K562 (cell line): ENCODE results near the gene MAN2A1. TPM values are rescaled to one million over a fixed set of nuclear protein-coding genes. Genes with fewer than 3 reads are reported as not detected.

Source experiments
- ATAC-seq: fragments of 200-7000 bp; cut with Tn5 transposase; 3 replicates; pipeline ENCODE4 v1.9.1; 2020; ENCODE audit warnings: moderate library complexity
- BruUV-seq: library from RNA; stranded (reverse); fragments of 400-500 nt; replicated peaks from 2 replicates; lab custom pipeline; 2021; lab: Mats Ljungman, UMichigan
- CTCF ChIA-PET: fragments of 300-600 bp; formaldehyde crosslinking; extraction: SDS; loops from one replicate; lab custom pipeline; 2021; ENCODE audit warnings: low intra/inter-chr PET ratio; lab: Yijun Ruan, JAX
- POLR2A ChIA-PET: fragments of 300-600, 350-650 bp; sonication (Branson Sonifier 250); formaldehyde crosslinking; extraction: SDS; loops from one replicate; lab custom pipeline; 2021; ENCODE audit warnings: antibody characterized with exemption, inconsistent platforms; lab: Yijun Ruan, JAX
- DNase-seq, 4 experiments: peaks; one replicate each; pipeline versions ENCODE4 v3.0.0 to v3.0.0-alpha.2; 2011 to 2018; ENCODE audit warnings: low spot score in 3 of 4, mixed read lengths in 3 of 4; ENCODE audit errors: extremely low read depth in 1 of 4
- FAIRE-seq: peaks from 2 replicates; lab custom pipeline; 2011; peaks lifted over from hg19 to GRCh38; lab: Jason Lieb, UNC
- H2AFZ ChIP-seq: 2 replicates; pipeline ENCODE4 v1.6.0; 2011; ENCODE audit warnings: low read depth, low read length, control low read depth, inconsistent platforms
- H3K27ac ChIP-seq: fragments of 200-600 bp; 3 replicates; pipeline ENCODE4 v1.8.0; 2011; ENCODE audit warnings: low read depth, mild to moderate bottlenecking, control low read depth, inconsistent platforms, low read length, moderate library complexity, mixed read lengths; ENCODE audit errors: extremely low read depth
- H3K27me3 ChIP-seq, 2 experiments: fragments of 300-600 bp in 1 of 2; 2 replicates in 1 of 2; 3 replicates in 1 of 2; pipeline versions ENCODE4 v1.6.0 to v1.8.0; 2011; ENCODE audit warnings: inconsistent platforms in 2 of 2, low read length in 2 of 2, mild to moderate bottlenecking in 1 of 2, mixed read lengths in 1 of 2, moderate library complexity in 1 of 2; ENCODE audit not compliant: control insufficient read depth in 2 of 2, insufficient read depth in 2 of 2
- H3K36me3 ChIP-seq: fragments of 300-600 bp; 3 replicates; pipeline ENCODE4 v1.8.0; 2011; ENCODE audit warnings: mild to moderate bottlenecking, low read length, inconsistent platforms; ENCODE audit not compliant: control insufficient read depth, insufficient read depth
- H3K4me1 ChIP-seq, 2 experiments: fragments of 200-600 bp in 1 of 2; replicated peaks in 1 of 2; 2 replicates in 1 of 2; 3 replicates in 1 of 2; pipeline versions ENCODE4 v1.5.1 to v1.8.0; 2011; ENCODE audit warnings: inconsistent platforms in 2 of 2, low read length in 2 of 2, mild to moderate bottlenecking in 1 of 2, mixed read lengths in 1 of 2, moderate library complexity in 1 of 2; ENCODE audit not compliant: control insufficient read depth in 2 of 2, insufficient read depth in 2 of 2
- H3K4me2 ChIP-seq: 2 replicates; pipeline ENCODE4 v1.6.1; 2011; ENCODE audit warnings: low read length, control low read depth, inconsistent platforms, mixed read lengths; ENCODE audit not compliant: insufficient read depth
- H3K4me3 ChIP-seq: fragments of 200-600 bp; sonication (generic), shearing (Covaris generic); 2 replicates; pipeline ENCODE4 v1.5.1; 2016; ENCODE audit warnings: control low read depth, inconsistent platforms
- H3K79me2 ChIP-seq: fragments of 200-600 bp; 3 replicates; pipeline ENCODE4 v1.8.0; 2011; ENCODE audit warnings: low read length, inconsistent platforms; ENCODE audit not compliant: control insufficient read depth, insufficient read depth
- H3K9ac ChIP-seq, 2 experiments: 2 replicates each; pipeline versions ENCODE4 v1.6.0 to v1.6.1; 2011; ENCODE audit warnings: low read depth in 2 of 2, low read length in 2 of 2, control low read depth in 1 of 2, inconsistent platforms in 1 of 2, mild to moderate bottlenecking in 1 of 2, mixed read lengths in 1 of 2; ENCODE audit not compliant: insufficient read depth in 1 of 2
- H3K9me1 ChIP-seq: one replicate; pipeline ENCODE4 v1.6.0; 2011; ENCODE audit warnings: inconsistent platforms, mild to moderate bottlenecking, low read length, moderate library complexity; ENCODE audit not compliant: control insufficient read depth, insufficient read depth
- H3K9me3 ChIP-seq: replicated peaks from 2 replicates; pipeline ENCODE4 v1.5.1; 2011; ENCODE audit warnings: low read depth, low read length, inconsistent platforms; ENCODE audit not compliant: control insufficient read depth, insufficient read depth
- H4K20me1 ChIP-seq: replicated peaks from 2 replicates; pipeline ENCODE4 v1.6.1; 2011; ENCODE audit warnings: low read length, inconsistent platforms, mixed read lengths; ENCODE audit not compliant: control insufficient read depth, insufficient read depth
- BRD9 ChIP-seq: fragments of 450-650 bp; IDR thresholded peaks from 2 replicates; pipeline ENCODE4 v1.6.1; 2018; ENCODE audit warnings: low read depth; ENCODE audit not compliant: partially characterized antibody
- CEBPB ChIP-seq: fragments of 450-650 bp; IDR thresholded peaks from 2 replicates; pipeline ENCODE4 v1.6.1; 2016; ENCODE audit warnings: missing genetic modification characterization, missing compliant biosample characterization
- NR2C2 ChIP-seq, 2 experiments: fragments of 200-800 bp in 1 of 2; sonication (Bioruptor generic) in 1 of 2; sonication (generic) in 1 of 2; formaldehyde crosslinking in 1 of 2; IDR thresholded peaks; 2 replicates each; pipeline versions ENCODE4 v1.6.1 to v1.8.0; 2016 to 2022; ENCODE audit warnings: mild to moderate bottlenecking in 1 of 2, missing compliant biosample characterization in 1 of 2, missing genetic modification characterization in 1 of 2, missing genetic modification reagents in 1 of 2
- RAD21 ChIP-seq, 2 experiments: fragments of 250-450 bp in 1 of 2; fragments of 450-650 bp in 1 of 2; sonication (Bioruptor Pico) in 1 of 2; formaldehyde crosslinking in 1 of 2; IDR thresholded peaks in 1 of 2; conservative IDR thresholded peaks in 1 of 2; 2 replicates each; pipeline versions ENCODE4 v1.4.0 to v1.8.0; 2020 to 2022; ENCODE audit warnings: mild to moderate bottlenecking in 2 of 2, moderate library complexity in 1 of 2
- SIN3A ChIP-seq, 2 experiments: fragments of 150-350 bp in 1 of 2; IDR thresholded peaks; 2 replicates each; pipeline ENCODE4 v1.6.1; 2011 to 2016; ENCODE audit warnings: borderline replicate concordance in 2 of 2, low read depth in 2 of 2, low read length in 2 of 2, mild to moderate bottlenecking in 2 of 2, moderate library complexity in 2 of 2; ENCODE audit not compliant: control insufficient read depth in 1 of 2
- TSHZ1 ChIP-seq: fragments of 250-450 bp; sonication (Bioruptor Pico); IDR thresholded peaks from 2 replicates; pipeline ENCODE4 v1.4.0; 2020; ENCODE audit warnings: mild to moderate bottlenecking, moderate library complexity
- WGBS: fragments of 100-300 bp; shearing (Covaris generic); methylation state at CpG from one replicate; pipeline ENCODE4 v1.1.6; 2016; ENCODE audit warnings: low coverage, mixed read lengths; ENCODE audit not compliant: insufficient coverage; ENCODE audit errors: missing lambda C conversion rate; 5-methylcytosine and 5-hydroxymethylcytosine counted together
- in situ Hi-C: fragments of 300-500 bp; cut with MboI; formaldehyde crosslinking; loops from 4 replicates; pipeline ENCODE4 v1.15.0; 2018; ENCODE audit warnings: inconsistent platforms, mixed read lengths
- intact Hi-C: fragments of 100-400 bp; cut with micrococcal nuclease; formaldehyde crosslinking; loops from 2 replicates; pipeline ENCODE4 v1.14.2; 2022
- polyA plus RNA-seq, 8 experiments: library from polyadenylated mRNA; depleted of rRNA in 4 of 8; stranded (reverse) in 5 of 8; unstranded in 3 of 8; fragments of >200 nt; fragmentation: Nextera tagmentation in 2 of 8; fragmentation: Illumina TruSeq in 1 of 8; extraction: Ambion mirVana in 2 of 8; extraction: Trizol in 1 of 8; gene quantifications; 2 replicates each; pipeline versions ENCODE4 v1.2.1 to v1.2.3, GENCODE V29; 2011 to 2014; ENCODE audit warnings: inconsistent platforms in 1 of 8, missing spikeins in 1 of 8
- total RNA-seq, 7 experiments: library from RNA; depleted of rRNA in 6 of 7; stranded (reverse); fragments of >200 nt in 6 of 7; fragmentation: Illumina TruSeq in 2 of 7; extraction: Trizol in 2 of 7; gene quantifications; 2 replicates each; pipeline versions ENCODE4 v1.2.1 to v1.2.3, GENCODE V29; 2011 to 2021; ENCODE audit warnings: low replicate concordance in 1 of 7

MAN2A1 gene
- total and polyA plus RNA-seq, 9 of the 15 experiments (the other 6 are each of a cell fraction or from before 2014, with no cell fraction given): 5.2 to 32.0 (median 19.8) TPM

- peaks cover 23 to 41% of the 10 kb centered on the region in 2 experiments for H3K4me1 ChIP-seq
- no peaks in the 10 kb centered on the region for H3K9me3 ChIP-seq
- H3K79me2 ChIP-seq: peaks cover 91% of the 10 kb centered on the region
- POLR2A ChIA-PET: interaction anchor here (1.0 kb wide), 1 partner anchor 31 kb away, joined by 3 read pairs; no protein-coding TSS in a partner anchor
- no peak overlapping the region for H3K27ac ChIP-seq
- no TSS peak for BruUV-seq
- no peak overlapping the region for H3K9ac ChIP-seq
- TF ChIP-seq BRD9 (no peak), RAD21 (CRISPR knock-in tag; conservative IDR thresholded peaks at IDR 0.05 in 1 of 2, IDR thresholded peaks at IDR 0.05 in 1 of 2) (no peak), NR2C2 (CRISPR knock-in tag; IDR thresholded peaks at IDR 0.05) (no peak), NR2C2 (tag; IDR thresholded peaks at IDR 0.05) (no peak), TSHZ1 (CRISPR knock-in tag) (no peak), SIN3A (IDR thresholded peaks at IDR 0.05; ENCODE audit: borderline replicate concordance in 2 of 2, control insufficient read depth in 1 of 2, low read depth in 2 of 2, low read length in 2 of 2) (no peak), CEBPB (0 out of 2 replicates have a peak, but pooled peaks have one; percentile 12)
- ATAC-seq (no peak), DNase-seq (no peak), FAIRE-seq (no peak)
- no peak overlapping the region for H3K4me2 ChIP-seq
- whole genome bisulfite sequencing: 83% methylated on average over 5 of the region's 5 CpGs
- no peaks in the 10 kb centered on the region; a peak in 1 of 5 replicates for H3K27me3 ChIP-seq
- CTCF ChIA-PET: no interaction called here
- H3K36me3 ChIP-seq: no peaks in the 10 kb centered on the region; the same call in 2 of the 3 replicates
- no peak overlapping the region for H2AFZ ChIP-seq
- in situ Hi-C loops (no loop called here), intact Hi-C loops (no loop called here)
- H4K20me1 ChIP-seq: peaks cover 8% of the 10 kb centered on the region; the same call in 1 of the 2 replicates
- peaks cover 4% of the 10 kb centered on the region for H3K9me1 ChIP-seq
- H3K4me3 ChIP-seq: no peak overlapping the region
These were observed 19.5 kb downstream of the MAN2A1 start for GRCh38 chr5:109709225-109709624.
